GM20000 (cell line): ENCODE results near the gene SMYD3.

ENCODE experiments used
- DNase-seq: peaks from one replicate; pipeline ENCODE4 v3.0.0; 2012; ENCODE audit warnings: low spot score
- CTCF ChIP-seq: IDR thresholded peaks from 2 replicates; pipeline ENCODE4 v1.5.1; 2012; ENCODE audit warnings: mild to moderate bottlenecking, control low read depth; ENCODE audit errors: extremely low read depth, missing control alignments

Gene SMYD3

GRCh38 chr1:246515390-246516005 is 8.4 kb upstream of the SMYD3 start:
- TF ChIP-seq CTCF: no peak
- DNase-seq: no peak

GRCh38 chr1:246513619-246514343 is 6.7 kb upstream of the SMYD3 start:
- DNase-seq: no peak
- TF ChIP-seq CTCF: no peak

GRCh38 chr1:246513041-246513440 is 6.0 kb upstream of the SMYD3 start:
- no peak for TF ChIP-seq CTCF
- DNase-seq: no peak

- no peak for DNase-seq
- no peak for TF ChIP-seq CTCF
These were observed 5.6 kb upstream of the SMYD3 start for GRCh38 chr1:246512635-246513034.

GRCh38 chr1:246512230-246512629 is 5.2 kb upstream of the SMYD3 start:
- DNase-seq: no peak

GRCh38 chr1:246511203-246511602 is 4.1 kb upstream of the SMYD3 start:
- no peak for TF ChIP-seq CTCF

More at GRCh38 chr1:246512230-246512629, 5.2 kb upstream of the SMYD3 start:
- no peak for TF ChIP-seq CTCF

GRCh38 chr1:246510147-246511030 is 3.3 kb upstream of the SMYD3 start:
- DNase-seq: no peak
- TF ChIP-seq CTCF: no peak

More at GRCh38 chr1:246511203-246511602, 4.1 kb upstream of the SMYD3 start:
- no peak for DNase-seq
